KG1 (cell line): ENCODE data around the gene KLHDC3.
"Not testable (repeated sequence)": the region's sequence is repeated elsewhere in the genome, so short reads cannot be mapped to it uniquely, and the experiment has no call there.

Source experiments
- DNase-seq: peaks from one replicate; lab custom pipeline; 2025; lab: John Stamatoyannopoulos, UW

Gene KLHDC3

GRCh38 chr6:42988486-42989020 lies 25.5 kb upstream of the KLHDC3 start:
- no peak for DNase-seq

- no peak for DNase-seq
Observed at GRCh38 chr6:42989923-42990322, 24.1 kb upstream of the KLHDC3 start.

GRCh38 chr6:42993445-42993844 lies 20.6 kb upstream of the KLHDC3 start:
- no peak for DNase-seq

GRCh38 chr6:42996513-42996912 lies 17.5 kb upstream of the KLHDC3 start:
- no peak for DNase-seq

- not testable (repeated sequence) for DNase-seq
Observed at GRCh38 chr6:42998205-42998604, 15.8 kb upstream of the KLHDC3 start.

- DNase-seq = no peak
Observed at GRCh38 chr6:43001843-43002242, 12.2 kb upstream of the KLHDC3 start.

GRCh38 chr6:43005844-43006243 lies 8.2 kb upstream of the KLHDC3 start:
- DNase-seq = no peak

GRCh38 chr6:43006251-43006650 lies 7.8 kb upstream of the KLHDC3 start:
- no peak for DNase-seq

- DNase-seq = no peak
Observed at GRCh38 chr6:43007126-43007525, 6.9 kb upstream of the KLHDC3 start.

GRCh38 chr6:43009124-43009523 lies 4.9 kb upstream of the KLHDC3 start:
- DNase-seq = no peak

- DNase-seq = no peak
Observed at GRCh38 chr6:43011207-43011606, 2.8 kb upstream of the KLHDC3 start.

- DNase-seq = no peak
Observed at GRCh38 chr6:43012364-43012763, 1.7 kb upstream of the KLHDC3 start.

- DNase-seq = no peak
Observed at GRCh38 chr6:43013097-43013842, 779 bp upstream of the KLHDC3 start.

- no peak for DNase-seq
Observed at GRCh38 chr6:43014434-43014909, 423 bp downstream of the KLHDC3 start.

- no peak for DNase-seq
Observed at GRCh38 chr6:43016176-43016942, 2.3 kb downstream of the KLHDC3 start.

GRCh38 chr6:43016943-43017334 lies 2.9 kb downstream of the KLHDC3 start:
- no peak for DNase-seq

- no peak for DNase-seq
Observed at GRCh38 chr6:43019152-43019551, 5.1 kb downstream of the KLHDC3 start.

- DNase-seq = no peak
Observed at GRCh38 chr6:43020052-43020705, 6.1 kb downstream of the KLHDC3 start.

GRCh38 chr6:43020847-43021246 lies 6.8 kb downstream of the KLHDC3 start:
- no peak for DNase-seq

GRCh38 chr6:43021270-43022047 lies 7.4 kb downstream of the KLHDC3 start, which contains the start of gene RRP36:
RRP36 (plus strand) TSS chr6:43021623; CDS start chr6:43021655, 32 bp downstream.
- peak; percentile 53 for DNase-seq

- no peak for DNase-seq
Observed at GRCh38 chr6:43024436-43024835, 10.4 kb downstream of the KLHDC3 start.

- DNase-seq = no peak
Observed at GRCh38 chr6:43026365-43026764, 12.3 kb downstream of the KLHDC3 start.
